HG03060 (cell line): ENCODE data around the gene SIN3B.

Source experiments
- ATAC-seq: cut with Tn5 transposase; IDR thresholded peaks from one replicate; pipeline ENCODE4 v1.9.1; 2021; ENCODE audit warnings: low read depth, moderate number of reproducible peaks; ENCODE audit not compliant: unreplicated experiment

SIN3B gene

DNA sequence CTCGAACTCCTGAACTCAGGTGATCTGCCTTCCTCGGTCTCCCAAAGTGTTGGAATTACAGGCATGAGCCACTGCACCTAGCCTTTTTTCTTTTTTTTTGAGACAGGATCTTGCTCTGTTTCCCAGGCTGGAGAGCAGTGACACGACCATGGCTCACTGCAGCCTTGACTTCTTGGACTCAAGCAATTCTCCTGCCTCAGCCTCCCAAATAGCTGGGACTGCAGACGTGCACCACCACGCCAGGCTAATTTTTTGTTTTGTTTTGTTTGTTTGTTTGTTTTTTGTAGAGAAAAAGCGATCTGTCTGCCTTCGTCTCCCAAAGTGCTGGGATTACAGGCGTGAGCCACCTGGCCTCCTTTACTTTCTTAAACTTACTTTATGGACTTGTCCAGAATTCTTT is 6.5 kb upstream of the SIN3B start:
- no peak for ATAC-seq

DNA sequence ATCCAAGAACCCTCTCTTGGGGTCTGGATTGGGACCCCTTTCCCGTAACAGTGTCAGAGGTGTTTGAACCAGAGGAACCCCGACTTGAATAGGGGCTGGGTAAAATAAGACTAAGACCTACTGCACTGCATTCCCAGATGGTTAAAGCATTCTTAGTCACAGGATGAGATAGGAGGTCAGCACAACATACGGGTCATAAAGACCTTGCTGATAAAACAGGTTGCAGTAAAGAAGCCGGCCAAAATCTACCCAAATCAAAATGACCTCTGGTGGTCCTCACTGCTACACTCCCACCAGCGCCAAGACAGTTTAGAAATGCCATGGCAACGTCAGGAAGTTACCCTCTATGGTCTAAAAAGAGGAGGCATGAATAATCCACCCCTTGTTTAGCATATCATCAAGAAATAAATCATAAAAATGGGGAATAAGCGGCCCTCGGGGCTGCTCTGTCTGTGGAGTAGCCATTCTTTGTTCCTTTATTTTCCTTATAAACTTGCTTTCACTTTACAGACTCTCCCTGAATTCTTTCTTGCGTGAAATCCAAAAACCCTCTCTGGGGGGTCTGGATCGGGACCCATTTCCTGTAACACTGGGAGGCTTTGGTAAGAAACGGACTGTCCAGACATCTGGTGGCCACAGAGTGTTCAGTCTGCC is 4.4 kb upstream of the SIN3B start:
- no peak for ATAC-seq

DNA sequence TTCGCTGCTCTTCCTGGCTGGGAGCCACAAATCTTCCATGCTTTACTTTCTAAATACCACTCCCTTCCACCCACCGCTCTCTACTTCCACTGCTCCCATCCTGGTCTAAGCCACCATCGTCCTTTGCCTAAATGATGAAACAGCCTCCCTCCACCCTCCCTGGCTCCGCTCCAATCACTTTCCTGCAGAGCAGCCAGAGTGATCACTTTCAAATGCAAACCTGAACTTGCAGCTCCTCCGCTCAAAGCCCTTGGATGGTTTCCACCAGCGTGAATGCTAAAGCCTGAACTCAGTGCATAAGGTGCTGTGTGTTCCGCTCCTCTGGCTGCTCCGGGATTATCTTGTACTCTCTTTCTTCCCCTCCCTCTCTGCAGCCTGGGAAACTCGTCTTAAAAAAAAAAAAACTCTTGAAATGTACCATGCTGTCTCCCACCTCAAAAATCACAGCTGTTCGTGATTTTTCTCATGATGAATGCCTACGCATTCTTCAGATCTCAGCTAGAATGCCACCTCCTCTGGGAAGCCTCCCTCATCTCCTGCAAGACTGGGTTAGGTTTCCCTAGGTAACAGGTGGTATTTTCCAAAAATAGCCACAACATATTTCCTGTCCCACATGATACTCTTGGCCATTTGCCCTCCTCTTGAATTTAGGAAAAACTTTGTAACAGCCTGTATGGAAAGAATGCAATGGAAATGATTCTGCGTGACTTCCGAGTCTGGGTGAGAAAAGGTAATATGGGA is 3.7 kb upstream of the SIN3B start:
- ATAC-seq, result no peak

DNA sequence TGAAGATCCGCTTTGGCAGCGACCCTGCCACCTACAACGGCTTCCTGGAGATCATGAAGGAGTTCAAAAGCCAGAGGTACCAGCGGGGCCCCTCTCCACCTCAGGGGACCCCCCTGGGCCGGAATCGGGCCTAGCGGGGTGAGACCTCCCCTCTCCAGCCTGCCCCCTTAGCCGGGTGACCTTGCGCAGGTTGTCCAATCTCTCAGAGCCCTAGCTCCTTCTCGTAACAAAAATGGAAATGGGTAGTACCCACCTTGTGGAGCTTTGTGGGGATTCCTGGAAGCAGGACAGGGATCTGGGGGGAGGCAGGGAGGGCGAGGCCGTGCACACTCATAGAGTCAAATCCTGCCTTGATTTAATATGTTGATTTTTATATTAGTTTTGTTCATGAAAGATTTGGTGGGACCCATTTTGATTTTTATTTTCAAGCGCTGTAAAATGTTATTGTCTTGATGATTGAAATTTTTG is 658 bp downstream of the SIN3B start:
- ATAC-seq, result no peak

DNA sequence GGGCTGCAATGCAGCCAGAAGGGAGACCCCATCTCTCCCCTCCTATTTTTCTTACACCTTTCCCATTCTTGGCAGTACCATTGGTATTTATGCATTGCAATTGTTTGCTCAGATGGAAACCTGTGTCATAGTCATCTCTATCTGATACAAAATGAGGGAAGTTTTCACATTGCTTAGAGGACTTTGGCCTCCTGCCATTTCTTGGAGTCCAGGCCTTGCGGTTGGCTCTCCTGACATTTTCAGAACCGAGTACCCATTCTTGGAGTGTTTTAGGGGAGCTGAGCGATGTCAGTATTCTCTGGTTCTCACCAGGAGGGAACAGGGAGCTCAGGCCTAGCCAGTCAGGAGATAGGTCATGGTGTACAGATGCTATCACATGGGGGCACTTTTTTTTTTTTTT is 1.5 kb downstream of the SIN3B start:
- no peak for ATAC-seq

DNA sequence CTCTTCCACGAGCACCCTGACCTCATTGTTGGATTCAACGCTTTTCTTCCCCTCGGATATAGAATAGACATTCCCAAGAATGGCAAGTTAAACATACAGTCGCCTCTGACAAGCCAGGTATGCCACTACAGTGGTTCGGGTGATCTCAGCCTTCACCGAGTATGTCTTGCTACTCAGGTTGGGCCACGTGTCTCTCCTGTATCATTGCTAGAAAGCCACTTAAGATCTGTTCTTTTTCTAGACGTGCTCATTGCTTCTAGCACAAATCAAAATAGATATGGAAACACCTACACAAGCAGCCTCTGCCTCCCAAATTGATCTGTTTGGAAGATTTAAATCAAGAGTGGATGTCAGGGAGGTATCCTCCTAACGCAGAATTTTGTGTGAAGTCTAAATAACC is 2.3 kb downstream of the SIN3B start:
- ATAC-seq, result no peak

DNA sequence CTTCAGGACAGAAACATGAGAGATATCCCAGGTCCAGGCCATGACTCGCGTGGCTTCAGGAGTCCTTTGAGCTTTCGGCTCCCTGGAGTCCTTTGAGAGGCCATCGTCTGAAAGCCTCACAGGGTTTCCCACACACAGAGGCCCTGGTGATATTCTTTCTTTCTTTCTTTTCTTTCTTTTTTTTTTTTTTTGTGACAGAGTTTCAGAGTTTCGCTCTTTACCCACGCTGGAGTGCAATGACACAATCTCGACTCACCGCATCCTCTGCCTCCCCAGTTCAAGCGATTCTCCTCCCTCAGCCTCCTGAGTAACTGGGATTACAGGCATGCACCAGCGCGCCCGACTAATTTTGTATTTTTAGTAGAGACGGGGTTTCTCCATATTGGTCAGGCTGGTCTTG is 5.5 kb downstream of the SIN3B start:
- no peak for ATAC-seq

DNA sequence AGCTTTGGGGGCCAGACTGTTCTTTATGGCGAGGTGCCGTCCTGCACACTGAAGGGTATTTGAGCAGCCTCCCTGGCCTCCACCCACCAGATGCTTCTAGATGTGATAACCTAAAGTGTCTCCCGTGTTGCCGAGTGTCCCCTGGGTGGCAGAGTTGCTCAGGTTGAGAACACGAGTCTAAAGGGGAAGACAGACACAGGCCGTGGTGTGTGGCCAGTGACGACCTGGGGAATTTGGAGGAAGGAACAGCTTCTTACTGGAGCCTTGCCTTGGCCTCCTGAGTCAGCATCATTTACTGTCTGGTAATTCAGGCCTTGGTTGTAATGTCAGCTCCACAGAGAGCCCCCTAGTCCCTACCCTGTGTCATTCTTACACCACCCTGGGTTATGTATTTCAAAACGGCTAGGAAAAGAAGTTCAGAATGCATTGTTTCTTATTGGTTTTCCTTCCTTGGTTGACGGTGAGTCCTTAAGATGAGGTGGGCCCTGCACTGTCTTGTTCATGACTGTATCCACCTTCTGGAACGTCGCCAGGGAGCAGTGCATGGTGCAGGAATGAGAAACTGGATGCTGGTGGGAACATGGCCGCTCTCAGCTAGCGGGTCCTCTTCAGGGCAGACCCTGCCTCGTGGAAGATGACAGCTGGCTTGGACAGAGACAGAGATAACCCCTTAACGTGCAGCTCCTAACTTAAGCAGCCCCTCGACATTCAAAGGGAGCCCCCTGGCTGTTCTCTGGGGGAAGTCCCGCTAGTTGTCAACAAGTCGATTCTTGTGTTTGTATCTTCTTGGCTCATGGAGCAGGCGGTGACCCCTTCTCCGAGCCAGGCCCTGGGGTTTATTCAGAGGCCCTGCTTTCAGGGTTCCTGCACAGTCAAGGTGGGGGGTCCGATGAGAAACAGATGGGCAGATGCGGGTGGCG is 7.2 kb downstream of the SIN3B start:
- ATAC-seq, result no peak

DNA sequence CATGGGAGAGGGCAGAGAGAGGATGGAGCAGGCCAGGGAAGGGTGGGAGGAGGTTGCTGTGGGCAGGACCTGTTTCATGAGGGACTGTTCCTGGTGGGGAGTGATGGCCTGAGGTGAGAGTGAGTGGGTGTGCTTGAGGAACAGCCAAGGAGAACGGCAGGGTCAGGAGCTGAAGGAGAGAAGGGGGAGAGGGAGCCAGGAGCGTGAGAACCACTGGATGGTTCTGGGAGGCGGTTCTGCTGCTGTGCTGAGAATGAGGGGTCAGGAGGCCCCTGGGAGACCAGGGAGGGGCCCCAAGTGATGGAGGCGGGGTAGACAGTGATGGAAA is 7.8 kb downstream of the SIN3B start:
- ATAC-seq, result no peak

DNA sequence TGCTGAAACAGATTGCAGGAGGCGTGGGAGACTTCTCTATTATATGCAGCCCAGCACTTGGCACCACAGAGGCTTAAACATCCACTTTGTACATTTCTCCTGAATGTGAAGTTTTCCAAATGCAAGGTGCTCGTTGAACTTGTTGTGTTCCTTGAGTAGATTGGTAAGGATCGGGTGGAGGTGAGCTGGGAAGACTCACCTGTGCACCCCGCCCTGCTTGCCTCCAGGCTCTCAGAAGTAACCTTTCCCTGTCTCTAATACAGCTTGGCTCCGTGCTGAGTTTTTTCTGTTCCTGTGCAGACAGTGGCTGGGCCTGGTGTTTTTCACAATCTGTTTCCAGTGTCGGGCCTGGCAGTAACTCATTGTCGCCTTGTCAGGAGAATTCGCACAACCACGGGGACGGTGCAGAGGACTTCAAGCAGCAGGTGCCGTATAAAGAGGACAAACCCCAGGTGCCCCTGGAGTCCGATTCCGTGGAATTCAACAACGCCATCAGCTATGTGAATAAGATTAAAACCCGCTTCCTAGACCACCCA is 12.3 kb downstream of the SIN3B start:
- no peak for ATAC-seq

DNA sequence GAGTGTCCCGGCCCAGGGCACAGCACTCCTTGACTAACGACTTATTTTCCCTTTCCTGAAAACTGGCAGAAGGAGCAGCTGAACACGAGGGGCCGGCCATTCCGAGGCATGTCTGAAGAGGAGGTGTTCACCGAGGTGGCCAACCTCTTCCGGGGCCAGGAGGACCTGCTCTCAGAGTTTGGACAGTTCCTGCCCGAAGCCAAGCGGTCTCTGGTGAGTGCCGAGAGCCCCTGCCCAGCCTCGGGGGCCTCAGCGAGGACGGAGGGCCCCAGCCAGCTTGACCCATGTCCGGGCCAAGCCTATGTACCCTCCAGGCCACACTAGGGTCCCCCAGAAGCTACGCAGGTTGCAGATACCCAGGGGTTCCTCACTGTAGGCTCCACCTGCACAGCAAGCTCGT is 17.7 kb downstream of the SIN3B start:
- ATAC-seq, result no peak

DNA sequence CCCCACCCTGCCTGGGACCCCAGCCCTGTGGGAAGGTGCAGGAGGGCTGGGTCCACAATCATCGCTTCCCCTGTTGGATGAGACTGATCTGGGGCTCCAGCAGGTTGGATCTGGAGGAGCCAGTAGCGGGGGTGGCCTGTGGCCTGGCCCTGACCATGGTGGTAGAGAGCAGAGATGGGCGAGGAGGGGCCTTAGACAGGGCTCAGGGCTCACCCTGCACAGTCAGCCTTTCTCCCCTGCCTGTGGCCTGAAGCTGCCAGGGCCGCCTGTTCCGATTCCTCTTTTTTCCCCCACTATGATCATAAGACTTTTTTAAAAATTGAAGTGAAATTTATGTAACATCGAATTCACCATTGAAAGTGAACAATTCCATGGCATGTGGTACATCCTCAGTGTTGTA is 18.2 kb downstream of the SIN3B start:
- ATAC-seq, result no peak

DNA sequence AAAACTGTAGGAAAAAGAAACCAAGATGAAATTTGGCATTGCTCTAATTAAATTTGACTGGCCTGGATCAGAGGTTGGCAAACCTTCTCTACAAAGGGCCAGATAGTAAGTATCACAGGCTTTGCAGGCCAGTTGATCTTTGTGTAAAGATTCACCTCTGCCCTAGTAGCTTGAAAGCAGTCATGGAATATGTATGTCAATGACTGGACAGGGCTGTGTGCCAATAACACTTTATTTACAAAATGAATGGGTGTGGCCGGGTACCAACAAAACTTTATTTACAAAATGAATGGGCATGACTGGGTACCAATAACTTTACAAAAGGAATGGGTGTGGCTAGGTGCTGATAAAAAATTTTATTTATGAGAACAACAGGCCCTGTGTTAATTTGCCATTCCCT is 20.0 kb downstream of the SIN3B start:
- ATAC-seq, result no peak

DNA sequence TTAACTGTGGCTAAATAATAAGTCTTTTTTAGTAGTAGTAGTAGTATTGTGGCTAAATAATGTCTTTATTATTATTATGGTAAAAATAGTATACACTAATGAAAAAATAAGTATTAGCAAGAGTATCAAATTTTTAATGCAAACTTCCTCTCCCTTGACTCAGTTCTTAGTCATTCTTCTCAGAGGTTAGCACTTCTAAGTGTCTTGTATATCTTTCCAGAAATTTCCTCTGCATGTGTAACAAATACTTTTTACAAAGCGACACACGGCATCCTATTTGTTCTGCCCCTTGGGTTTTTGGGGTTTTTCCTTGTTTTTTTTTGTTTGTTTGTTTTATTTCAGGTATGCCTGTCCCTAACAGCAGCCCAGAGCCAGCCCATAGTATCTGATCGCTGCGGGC is 20.9 kb downstream of the SIN3B start:
- ATAC-seq, result no peak

DNA sequence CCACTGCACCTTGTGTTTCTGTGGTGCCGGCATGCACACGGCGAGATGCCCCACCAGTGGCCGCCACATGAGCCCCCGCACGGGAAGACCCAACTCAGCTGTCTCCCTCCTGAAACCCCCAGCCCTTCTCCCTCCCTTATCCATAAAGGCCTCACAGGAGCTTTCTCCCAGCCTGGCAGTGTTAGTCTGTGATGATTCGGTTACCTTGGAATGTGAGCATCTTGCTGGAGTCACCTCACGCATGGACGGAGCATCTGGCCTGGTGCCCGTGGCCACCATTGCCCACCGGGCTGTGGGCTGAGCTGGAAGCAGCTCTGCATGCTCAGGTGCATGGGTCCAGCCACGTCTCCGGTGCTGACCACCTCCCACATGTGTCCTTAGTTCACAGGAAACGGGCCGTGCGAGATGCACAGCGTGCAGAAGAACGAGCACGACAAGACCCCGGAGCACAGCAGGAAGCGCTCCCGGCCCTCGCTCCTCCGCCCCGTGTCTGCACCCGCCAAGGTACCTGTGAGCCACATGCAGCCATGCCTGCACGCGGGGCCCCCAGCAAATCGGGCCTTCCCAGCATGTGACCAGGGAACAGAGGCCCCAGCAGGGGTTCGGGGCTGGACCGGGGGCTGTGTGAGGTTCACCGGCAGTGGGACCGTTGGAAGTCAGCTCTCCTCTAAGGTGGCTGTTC is 22.0 kb downstream of the SIN3B start:
- no peak for ATAC-seq

DNA sequence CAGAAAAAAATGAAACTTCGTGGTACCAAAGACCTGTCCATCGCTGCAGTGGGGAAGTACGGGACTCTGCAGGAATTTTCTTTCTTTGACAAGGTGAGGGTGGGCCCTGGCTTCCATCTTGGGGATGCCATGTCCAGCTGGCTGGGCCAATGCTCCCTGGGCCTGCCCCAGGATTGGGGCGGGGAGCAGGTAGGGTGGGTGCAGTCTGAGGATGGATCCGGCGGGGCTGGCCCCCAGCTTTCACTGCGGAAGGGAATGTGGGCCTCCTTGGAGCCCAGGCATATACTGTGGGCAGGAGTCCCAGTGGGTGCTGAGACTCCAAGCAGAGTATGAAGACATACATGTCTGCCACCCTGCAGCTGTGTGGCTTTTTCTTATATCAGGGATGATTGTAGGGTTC is 23.9 kb downstream of the SIN3B start:
- ATAC-seq, result no peak

DNA sequence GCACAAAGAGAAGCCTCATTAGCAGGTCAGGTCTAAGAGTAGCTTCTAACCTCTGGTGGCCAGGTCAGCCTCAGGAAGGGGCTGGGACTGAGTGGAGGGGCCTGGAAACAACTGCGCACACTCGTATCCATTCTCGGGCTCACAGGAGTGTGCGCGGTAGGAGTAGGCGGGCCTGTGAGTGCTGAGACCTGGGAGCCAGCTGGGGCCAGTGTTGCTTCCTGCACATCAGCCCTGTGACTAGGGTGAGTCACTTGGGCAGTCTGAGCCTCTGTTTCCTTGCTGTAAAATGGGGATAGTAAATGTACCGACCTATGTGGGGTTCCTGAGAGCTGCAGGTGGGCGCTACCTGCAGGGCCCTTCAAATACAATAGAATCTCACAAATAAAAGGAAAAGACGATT is 26.9 kb downstream of the SIN3B start:
- ATAC-seq, result no peak

DNA sequence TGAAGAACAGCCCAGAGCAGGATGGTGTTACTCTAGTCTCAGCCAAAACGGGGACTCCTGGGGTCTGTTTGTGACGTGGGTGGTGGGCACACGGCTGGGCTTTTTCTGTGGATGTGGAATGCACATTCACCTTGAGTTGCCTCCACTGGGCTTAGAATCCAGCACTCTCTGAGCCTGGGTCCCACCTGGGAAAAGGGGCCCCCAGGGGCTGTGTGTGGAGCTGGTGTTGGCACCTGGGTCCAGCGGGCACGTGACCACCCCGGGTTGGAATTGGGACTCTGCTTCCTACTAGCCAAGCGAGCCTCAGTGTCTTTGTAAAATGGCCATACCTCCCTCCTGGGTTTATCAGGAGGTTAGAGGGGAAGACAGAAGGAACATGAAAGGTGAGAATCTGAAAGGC is 30.4 kb downstream of the SIN3B start:
- no peak for ATAC-seq

DNA sequence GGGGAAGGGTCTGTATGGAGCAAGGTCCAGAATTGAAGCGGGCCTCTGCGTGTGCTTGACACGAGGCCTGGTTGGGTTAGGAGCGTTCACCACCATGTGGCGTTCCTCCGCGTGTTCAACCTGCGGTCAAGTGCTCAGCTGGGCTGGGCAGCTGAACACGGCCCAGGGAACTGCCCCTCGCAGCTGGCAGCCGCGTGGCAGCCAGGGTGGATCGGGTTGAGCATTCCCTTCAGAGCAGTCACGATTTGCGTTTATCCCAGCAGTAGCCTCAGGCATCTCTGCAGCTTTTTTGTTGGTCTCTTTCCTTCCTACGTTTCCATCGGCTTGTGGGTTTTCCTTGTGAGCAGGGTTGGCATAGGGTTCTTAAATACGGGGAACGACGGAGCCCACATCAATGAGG is 30.9 kb downstream of the SIN3B start:
- no peak for ATAC-seq

DNA sequence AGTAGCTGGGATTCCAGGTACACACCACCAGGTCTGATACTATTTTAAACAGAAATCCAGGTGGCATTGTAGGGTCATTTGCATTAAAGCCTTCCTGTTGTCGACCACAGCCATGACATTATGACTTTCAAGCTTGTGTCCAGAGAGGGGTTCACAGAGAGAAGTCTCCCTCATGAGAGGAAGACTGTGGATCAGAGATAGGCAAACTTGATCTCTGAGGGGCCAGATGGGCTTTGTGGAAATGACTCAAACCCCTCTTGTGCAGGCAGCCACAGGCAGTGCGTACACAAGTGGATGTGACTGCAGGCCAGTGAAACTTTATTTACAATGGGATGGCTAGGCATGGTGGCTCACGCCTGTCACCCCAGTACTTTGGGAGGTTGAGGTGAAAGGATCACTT is 31.8 kb downstream of the SIN3B start:
- ATAC-seq, result no peak

DNA sequence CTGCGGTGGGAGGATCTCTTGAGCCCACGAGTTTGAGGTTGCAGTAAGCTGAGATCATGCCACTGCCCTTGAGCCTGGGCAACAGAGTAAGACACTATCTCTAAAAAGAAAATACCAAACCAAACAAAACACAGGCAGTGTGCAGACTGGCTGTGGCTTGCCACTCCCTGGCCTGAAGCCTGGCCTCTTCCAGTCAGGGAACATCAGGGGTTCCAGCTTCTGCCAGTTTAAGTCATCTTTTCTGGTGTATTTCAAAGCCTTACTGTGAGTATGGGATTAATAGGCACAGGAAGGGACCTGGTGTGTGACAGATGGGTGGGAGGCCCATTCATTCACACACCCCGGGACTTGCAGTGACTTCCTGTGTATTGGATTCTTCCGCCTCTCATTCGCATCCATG is 32.6 kb downstream of the SIN3B start:
- ATAC-seq, result no peak
